ENCODE data around the gene PLXNB2.
A peak's percentile ranks its signal among the peaks of the same experiment; 100 is the strongest.

Gene PLXNB2

GRCh38 chr22:50313600-50313999 is 6.2 kb upstream of the PLXNB2 start:
- Histone ChIP-seq H3K4me3 (ENCODE audit: severe bottlenecking) (no peak overlapping the region), H3K27ac (ENCODE audit: poor library complexity, severe bottlenecking) (no peak overlapping the region), H3K4me1 (ENCODE audit: insufficient read depth, poor library complexity, severe bottlenecking) (peaks cover 10% of the 10 kb centered on the region), H3K9me3 (ENCODE audit: severe bottlenecking) (no peaks in the 10 kb centered on the region), H3K36me3 (ENCODE audit: low read depth) (no peaks in the 10 kb centered on the region), H3K27me3 (ENCODE audit: insufficient read depth, poor library complexity, severe bottlenecking) (no peaks in the 10 kb centered on the region)
- ATAC-seq (ENCODE audit: low read depth) = no peak
- TF ChIP-seq CTCF (IDR thresholded peaks at IDR 0.05; ENCODE audit: poor library complexity, severe bottlenecking) = no peak
- peak; percentile 58 for DNase-seq (ENCODE audit: low spot score)

- Histone ChIP-seq H3K4me3 (ENCODE audit: severe bottlenecking) (no peak overlapping the region), H3K9me3 (ENCODE audit: severe bottlenecking) (no peaks in the 10 kb centered on the region), H3K36me3 (ENCODE audit: low read depth) (no peaks in the 10 kb centered on the region), H3K27ac (ENCODE audit: poor library complexity, severe bottlenecking) (no peak overlapping the region), H3K4me1 (ENCODE audit: insufficient read depth, poor library complexity, severe bottlenecking) (peaks cover 10% of the 10 kb centered on the region), H3K27me3 (ENCODE audit: insufficient read depth, poor library complexity, severe bottlenecking) (no peaks in the 10 kb centered on the region)
- no peak for ATAC-seq (ENCODE audit: low read depth)
- DNase-seq (ENCODE audit: low spot score) = no peak
- TF ChIP-seq CTCF (IDR thresholded peaks at IDR 0.05; ENCODE audit: poor library complexity, severe bottlenecking) = no peak
Observed at GRCh38 chr22:50313021-50313420, 5.6 kb upstream of the PLXNB2 start.

GRCh38 chr22:50312371-50312770 is 4.9 kb upstream of the PLXNB2 start:
- Histone ChIP-seq H3K4me1 (ENCODE audit: insufficient read depth, poor library complexity, severe bottlenecking) (peaks cover 10% of the 10 kb centered on the region), H3K9me3 (ENCODE audit: severe bottlenecking) (no peaks in the 10 kb centered on the region), H3K36me3 (ENCODE audit: low read depth) (no peaks in the 10 kb centered on the region), H3K27ac (ENCODE audit: poor library complexity, severe bottlenecking) (no peak overlapping the region), H3K4me3 (ENCODE audit: severe bottlenecking) (no peak overlapping the region), H3K27me3 (ENCODE audit: insufficient read depth, poor library complexity, severe bottlenecking) (no peaks in the 10 kb centered on the region)
- no peak for ATAC-seq (ENCODE audit: low read depth)
- no peak for DNase-seq (ENCODE audit: low spot score)
- no peak for TF ChIP-seq CTCF (IDR thresholded peaks at IDR 0.05; ENCODE audit: poor library complexity, severe bottlenecking)

- no peak for TF ChIP-seq CTCF (IDR thresholded peaks at IDR 0.05; ENCODE audit: poor library complexity, severe bottlenecking)
- Histone ChIP-seq H3K27ac (ENCODE audit: poor library complexity, severe bottlenecking) (no peak overlapping the region), H3K36me3 (ENCODE audit: low read depth) (no peaks in the 10 kb centered on the region), H3K9me3 (ENCODE audit: severe bottlenecking) (no peaks in the 10 kb centered on the region), H3K27me3 (ENCODE audit: insufficient read depth, poor library complexity, severe bottlenecking) (no peaks in the 10 kb centered on the region), H3K4me3 (ENCODE audit: severe bottlenecking) (no peak overlapping the region), H3K4me1 (ENCODE audit: insufficient read depth, poor library complexity, severe bottlenecking) (peaks cover 10% of the 10 kb centered on the region)
- ATAC-seq (ENCODE audit: low read depth) (no peak), DNase-seq (ENCODE audit: low spot score) (no peak)
Observed at GRCh38 chr22:50311606-50312351, 4.3 kb upstream of the PLXNB2 start.

- no peak overlapping the region for H3K27ac ChIP-seq (ENCODE audit: poor library complexity, severe bottlenecking)
- ATAC-seq (ENCODE audit: low read depth) (no peak), DNase-seq (ENCODE audit: low spot score) (no peak)
- no peaks in the 10 kb centered on the region for H3K27me3 ChIP-seq (ENCODE audit: insufficient read depth, poor library complexity, severe bottlenecking)
- H3K36me3 ChIP-seq (ENCODE audit: low read depth) = no peaks in the 10 kb centered on the region
- no peak for TF ChIP-seq CTCF (IDR thresholded peaks at IDR 0.05; ENCODE audit: poor library complexity, severe bottlenecking)
- H3K4me1 ChIP-seq (ENCODE audit: insufficient read depth, poor library complexity, severe bottlenecking) = peaks cover 10% of the 10 kb centered on the region
- no peak overlapping the region for H3K4me3 ChIP-seq (ENCODE audit: severe bottlenecking)
- H3K9me3 ChIP-seq (ENCODE audit: severe bottlenecking) = no peaks in the 10 kb centered on the region
Observed at GRCh38 chr22:50310949-50311444, 3.6 kb upstream of the PLXNB2 start.
